ENCODE measurements around the gene UCP2.
A peak's percentile ranks its signal among the peaks of the same experiment; 100 is the strongest.
"Not testable (repeated sequence)": the region's sequence is repeated elsewhere in the genome, so short reads cannot be mapped to it uniquely, and the experiment has no call there.

Gene UCP2

DNA sequence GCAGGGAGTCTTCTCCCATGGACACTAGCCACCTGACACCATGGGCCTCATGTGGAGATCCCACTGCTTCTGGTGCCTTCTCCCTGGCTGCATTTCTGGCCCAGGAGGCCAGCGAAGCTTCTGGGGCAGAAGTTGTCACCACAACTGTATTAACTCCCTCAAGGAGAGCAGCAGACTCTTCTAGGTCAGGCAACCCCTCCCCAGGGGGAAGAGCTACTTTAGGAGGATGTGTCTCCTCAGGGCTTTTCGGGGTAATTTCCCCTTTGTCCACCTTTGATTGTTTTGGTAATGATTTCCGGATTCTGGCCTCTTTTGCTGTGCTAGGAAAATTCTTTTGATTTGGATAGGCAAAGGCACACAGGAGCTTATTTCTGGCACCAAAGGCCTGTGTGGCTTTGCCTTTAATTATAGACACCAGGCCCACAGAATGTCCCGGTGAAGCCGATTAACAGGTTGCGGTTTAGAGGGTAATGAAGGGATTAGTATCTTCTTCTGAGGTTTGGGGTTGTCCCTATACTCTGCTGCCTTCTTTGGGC lies 8.9 kb upstream of the UCP2 start:
- no peak for DNase-seq (ENCODE audit: low read depth)

DNA sequence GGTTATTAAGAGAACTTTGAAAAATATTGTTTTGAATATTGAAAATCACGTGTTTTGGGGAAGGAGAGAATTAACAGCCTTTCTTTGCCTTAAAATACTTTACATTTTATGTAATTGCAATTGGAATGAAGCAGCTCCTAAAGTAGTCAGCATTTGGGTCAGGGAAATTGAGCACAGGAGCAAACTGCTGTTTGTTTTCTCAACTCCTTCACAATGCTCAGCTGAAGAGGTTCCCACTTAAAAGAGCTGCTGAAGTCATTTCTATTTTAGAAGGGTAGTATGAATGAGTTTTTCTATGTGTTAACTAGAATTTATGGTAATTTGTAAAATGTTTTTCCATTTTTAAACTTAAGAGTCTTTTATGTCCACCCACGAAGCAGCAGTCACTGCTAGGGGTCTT lies 8.1 kb upstream of the UCP2 start:
- no peak for DNase-seq (ENCODE audit: low read depth)

DNA sequence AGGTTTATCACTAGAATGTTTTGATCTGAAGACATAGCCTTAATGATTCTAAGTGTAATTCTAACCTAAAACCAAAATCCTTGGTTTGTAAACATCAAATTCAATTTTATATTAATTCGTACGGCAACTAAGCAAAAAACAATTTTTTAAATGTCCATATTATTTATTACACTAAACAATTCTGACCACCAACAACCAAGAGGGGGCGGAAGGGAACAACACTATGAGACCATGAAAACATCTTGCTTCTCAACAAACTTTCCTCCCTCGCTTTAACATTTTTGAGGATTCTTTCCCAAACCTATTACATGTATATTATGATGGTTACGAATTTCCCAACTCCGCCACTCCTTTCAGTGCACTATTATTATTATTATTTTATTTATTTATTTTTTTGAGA lies 6.5 kb upstream of the UCP2 start:
- DNase-seq (ENCODE audit: low read depth) = no peak

DNA sequence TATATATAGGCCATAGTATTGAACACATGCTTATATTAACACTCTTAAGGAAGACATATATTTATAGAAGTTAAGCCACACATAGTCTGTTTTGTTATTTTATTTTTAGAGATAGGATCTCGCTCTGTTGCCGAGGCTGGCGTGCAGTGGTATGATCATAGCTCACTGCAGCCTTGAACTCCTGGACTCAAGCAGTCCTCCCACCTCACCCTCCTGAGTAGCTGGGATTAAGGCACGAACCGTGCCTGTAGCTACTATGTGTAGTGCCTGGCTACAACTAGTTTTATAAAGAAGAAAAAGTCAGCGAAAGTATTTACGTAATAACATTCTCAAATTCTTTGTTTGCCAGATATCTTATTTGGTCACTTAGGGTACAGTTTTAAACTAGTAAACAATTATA lies 5.6 kb upstream of the UCP2 start:
- no peak for DNase-seq (ENCODE audit: low read depth)

DNA sequence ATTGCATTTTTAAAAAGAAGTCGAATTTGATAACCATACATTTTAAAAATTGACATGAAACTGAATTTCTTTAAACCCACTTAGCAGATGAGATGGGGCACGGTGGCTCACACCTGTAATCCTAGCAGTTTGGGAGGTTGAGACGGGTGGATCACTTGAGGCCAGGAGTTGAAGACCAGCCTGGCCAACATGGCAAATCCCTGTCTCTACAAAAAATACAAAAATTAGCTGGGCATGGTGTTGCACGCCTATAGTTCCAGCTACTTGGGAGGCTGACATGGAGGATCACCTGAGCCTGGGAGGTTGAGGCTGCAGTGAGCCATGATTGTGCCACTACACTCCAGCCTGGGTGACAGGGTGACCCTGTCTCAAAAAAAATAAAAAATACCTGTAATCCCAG lies 3.0 kb upstream of the UCP2 start:
- not testable (repeated sequence) for DNase-seq (ENCODE audit: low read depth)

DNA sequence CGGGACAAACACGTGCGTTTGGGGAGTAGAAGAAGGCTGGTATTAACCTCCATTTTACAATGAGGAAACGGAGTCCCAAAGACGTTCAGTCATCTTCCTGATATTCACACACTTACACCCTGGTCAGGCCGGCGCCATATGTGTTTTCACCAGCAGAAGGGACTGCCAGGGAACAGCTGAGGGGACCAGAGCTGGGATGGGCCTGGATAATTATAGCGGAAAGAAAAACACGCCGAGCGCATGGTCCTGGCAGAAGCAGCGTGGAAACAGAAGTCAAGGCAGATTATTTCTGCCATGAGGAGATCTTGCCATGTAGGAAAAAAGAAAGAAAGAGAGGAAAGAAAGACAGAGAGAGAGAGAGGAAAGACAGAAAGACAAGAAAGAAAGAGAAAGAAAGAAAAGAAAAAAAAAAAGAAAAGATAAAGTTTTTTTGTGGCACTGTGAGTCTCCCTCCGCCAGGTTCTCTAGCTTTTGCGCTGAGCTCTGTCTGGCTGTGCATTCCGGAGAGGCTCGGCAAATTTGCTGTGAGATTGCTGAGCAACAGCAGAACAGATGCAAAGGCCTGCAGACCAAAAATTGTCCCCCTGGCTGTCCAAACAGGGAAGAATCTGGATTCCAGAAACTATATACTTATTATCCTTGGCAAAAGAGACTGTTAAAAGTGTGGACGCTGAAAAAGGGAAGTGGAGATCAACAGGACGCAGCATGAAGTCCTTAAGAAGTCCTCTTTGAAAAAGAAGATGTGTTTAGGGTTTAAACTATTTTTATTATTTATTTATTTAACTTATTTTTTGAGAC lies 1.3 kb upstream of the UCP2 start:
- DNase-seq (ENCODE audit: low read depth) = no peak

DNA sequence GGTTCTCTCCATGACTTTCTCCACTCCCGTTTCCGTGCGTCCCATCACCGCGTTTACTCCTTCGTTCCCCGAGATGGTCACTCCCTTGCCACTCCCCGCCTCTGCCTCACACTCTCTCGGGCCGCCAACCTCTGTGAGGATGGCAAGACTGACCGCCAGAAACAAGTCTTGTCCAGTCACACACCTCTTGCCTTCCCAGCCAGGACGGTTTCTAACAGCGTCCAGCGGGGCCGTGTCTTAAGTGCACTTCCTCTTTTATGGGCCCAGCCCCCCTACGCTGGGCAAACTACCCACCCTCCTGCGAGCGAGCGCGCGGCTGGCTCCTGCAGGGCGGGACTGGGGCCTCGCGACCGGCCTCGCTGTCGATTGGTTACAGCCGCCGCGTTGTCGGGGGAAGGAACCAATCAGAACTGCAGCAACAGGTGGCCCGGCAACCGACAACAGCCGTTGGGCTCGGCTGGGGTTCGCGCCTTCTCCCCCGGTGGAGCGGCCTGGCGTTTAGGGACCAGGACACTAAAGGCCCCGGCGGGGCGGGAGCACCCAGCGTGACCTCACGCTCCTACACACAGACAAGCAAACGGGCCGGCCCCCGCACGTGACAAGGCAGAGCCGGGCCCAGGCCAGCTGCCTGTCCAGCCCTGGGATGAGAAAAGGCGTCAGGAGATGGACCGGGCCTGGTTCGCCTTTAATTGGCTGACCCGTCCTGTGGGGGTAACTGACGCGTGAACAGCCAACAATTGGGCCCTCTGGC lies 522 bp upstream of the UCP2 start:
- DNase-seq (ENCODE audit: low read depth) = peak; percentile 89

DNA sequence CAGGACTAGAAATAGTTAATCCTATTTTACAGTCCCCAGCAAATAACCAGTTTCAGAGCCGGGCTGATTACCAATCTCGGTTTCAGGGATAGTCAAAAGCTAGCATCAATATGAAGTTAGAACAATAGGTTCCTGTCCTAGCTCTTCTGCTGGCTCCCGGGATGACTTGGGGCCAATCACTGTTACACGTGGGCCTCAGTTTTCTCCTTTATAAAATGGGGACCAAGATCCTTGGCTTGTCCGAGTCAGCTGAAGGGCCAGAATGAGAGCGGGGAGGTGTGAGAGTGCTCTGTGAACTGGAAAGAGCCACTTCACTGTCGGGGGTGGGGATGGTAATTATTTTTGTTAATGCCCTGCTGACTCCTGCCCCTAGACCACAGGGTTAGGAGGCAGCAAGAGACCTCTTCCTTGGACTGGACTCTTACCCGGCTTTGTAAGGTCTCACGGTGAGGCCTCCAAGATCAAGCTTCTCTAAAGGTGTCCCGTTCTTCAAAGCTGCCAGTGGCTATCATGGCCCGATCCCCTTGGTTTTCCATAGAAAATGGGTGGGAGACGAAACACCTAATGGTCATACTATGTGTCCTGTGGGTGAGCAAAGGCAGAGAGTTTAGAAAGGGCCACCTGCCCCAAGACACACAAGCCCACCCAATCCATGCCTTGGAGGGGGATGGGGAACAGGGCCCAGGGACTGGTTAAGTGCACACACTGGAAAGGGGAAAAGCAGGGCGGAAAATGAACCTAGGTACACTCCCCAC lies 1.4 kb downstream of the UCP2 start:
- no peak for DNase-seq (ENCODE audit: low read depth)

DNA sequence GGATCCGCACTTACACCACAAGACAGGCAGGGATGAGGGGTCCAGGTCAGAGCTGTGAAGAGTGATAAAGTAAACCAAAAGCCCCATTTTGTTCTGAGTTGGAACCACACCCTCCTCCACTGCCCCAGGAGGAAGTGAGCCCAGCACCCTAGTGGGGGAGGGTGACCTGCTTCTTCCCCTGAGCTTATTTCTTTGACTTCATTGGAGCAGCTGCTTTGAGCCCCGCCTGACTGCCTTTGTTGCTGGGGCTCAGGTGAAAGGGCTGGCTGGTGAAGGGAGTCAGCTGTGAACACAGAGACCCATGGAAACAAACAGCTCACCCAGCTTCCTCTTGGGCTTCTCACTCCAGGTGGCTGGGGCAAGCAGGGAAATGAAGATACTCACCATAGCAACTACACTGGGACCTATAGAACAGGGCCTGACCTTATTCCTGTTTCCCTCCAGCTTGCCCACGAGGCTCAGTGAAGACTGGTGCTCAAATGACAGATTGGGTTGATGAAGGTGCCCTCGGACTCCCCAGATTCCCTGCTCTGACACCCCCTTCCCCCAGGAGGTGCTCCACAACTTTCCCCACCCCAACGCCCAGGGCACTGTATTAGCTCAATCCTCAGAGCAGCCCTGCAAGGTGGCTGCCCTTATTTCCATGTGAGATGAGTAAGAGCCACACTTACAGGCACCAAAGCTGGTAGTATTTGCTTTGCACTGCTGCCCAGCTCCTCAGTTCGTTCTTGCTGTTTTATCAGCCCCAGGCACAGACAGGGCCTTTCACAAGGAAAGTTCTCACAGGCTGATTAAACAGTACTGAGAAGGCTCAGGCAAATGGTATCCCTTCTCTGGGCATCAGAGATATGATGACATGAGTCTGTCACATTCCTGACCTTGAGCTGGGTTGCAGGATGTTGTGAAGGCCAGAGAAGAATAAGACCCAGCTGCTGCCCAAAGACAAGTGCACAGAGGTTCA lies 2.4 kb downstream of the UCP2 start:
- peak; percentile 51 for DNase-seq (ENCODE audit: low read depth)

DNA sequence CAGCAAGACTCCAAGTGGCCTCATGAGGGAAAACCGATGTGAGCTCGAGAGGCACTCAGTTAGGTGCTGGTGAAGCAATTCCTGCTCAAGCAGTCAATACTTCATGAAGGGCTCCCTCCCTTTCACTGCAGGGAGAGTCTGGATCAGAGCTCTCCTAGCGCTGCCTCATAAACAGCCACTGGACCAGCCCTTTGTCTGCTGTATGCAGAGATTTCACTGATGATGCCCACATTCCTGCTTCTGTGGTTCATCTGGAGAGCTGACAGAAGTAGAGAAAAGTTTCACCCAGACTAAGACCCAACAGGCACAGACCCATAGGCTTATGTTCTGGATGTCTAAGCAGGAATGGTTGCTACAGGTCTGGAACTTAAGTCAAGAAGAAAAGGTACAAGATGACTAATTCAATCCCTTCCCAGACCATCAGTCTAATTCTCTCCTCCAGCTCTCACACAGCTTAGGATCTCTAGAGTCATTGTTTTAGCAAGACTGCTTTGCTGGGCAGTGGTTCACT lies 4.0 kb downstream of the UCP2 start:
- DNase-seq (ENCODE audit: low read depth) = no peak

DNA sequence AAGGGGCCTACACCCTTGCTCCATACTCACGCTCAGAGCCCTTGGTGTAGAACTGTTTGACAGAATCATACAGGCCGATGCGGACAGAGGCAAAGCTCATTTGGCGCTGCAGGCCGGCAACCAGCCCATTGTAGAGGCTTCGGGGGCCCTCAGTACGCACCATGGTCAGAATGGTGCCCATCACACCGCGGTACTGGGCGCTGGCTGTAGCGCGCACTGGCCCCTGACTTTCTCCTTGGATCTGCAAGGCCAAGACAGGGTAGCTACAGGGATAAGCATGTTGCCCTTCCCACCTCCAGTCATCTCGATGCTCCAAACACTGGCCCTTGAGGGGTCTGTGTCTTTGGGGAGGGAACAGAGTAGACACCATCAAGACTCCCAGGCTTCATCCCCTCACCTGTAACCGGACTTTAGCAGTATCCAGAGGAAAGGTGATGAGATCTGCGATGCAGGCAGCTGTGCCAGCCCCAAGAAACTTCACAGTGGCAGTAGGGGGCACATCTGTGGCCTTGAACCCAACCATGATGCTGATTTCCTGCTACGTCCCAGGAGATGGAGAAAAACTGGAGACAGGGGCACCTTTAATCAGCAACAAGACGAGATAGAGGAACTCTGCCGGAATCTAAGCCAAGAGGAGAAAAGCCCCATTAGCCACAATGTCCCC lies 4.7 kb downstream of the UCP2 start:
- no peak for DNase-seq (ENCODE audit: low read depth)

DNA sequence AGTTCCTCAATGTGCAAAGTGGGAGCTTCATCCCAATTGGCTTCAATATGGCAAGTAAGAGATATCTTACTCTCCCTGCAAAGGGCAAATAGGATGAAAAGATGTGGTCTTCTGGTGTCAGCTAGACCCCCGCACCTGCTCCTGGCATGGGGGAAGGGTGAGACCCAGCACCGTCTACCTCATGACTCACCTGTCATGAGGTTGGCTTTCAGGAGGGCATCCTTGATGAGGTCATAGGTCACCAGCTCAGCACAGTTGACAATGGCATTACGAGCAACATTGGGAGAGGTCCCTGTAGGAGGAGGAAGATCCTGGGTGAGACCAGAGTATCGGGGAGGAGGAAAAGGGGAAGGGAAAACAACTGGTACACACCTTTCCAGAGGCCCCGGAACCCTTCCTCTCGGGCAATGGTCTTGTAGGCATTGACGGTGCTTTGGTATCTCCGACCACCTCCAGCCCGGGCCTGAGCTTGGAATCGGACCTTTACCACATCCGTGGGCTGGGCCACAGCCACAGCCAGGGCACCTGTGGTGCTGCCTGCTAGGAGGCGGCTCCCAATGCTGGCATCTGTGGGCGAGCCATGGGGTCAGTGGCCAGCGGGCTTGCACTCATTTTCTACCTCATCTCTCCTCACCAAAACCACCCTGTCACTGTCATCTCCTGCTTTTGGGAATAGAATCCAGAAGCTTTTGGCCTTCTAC lies 6.0 kb downstream of the UCP2 start:
- no peak for DNase-seq (ENCODE audit: low read depth)

DNA sequence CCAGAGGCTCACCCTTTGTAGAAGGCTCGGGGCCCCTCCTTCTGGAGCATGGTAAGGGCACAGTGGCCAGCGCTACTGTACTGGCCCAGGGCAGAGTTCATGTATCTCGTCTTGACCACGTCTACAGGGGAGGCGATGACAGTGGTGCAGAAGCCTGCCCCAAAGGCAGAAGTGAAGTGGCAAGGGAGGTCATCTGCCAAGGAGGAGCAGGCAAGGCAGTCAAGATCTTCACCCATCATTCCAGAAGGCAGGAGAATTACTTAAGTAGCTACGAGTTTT lies 7.2 kb downstream of the UCP2 start:
- DNase-seq (ENCODE audit: low read depth) = no peak

DNA sequence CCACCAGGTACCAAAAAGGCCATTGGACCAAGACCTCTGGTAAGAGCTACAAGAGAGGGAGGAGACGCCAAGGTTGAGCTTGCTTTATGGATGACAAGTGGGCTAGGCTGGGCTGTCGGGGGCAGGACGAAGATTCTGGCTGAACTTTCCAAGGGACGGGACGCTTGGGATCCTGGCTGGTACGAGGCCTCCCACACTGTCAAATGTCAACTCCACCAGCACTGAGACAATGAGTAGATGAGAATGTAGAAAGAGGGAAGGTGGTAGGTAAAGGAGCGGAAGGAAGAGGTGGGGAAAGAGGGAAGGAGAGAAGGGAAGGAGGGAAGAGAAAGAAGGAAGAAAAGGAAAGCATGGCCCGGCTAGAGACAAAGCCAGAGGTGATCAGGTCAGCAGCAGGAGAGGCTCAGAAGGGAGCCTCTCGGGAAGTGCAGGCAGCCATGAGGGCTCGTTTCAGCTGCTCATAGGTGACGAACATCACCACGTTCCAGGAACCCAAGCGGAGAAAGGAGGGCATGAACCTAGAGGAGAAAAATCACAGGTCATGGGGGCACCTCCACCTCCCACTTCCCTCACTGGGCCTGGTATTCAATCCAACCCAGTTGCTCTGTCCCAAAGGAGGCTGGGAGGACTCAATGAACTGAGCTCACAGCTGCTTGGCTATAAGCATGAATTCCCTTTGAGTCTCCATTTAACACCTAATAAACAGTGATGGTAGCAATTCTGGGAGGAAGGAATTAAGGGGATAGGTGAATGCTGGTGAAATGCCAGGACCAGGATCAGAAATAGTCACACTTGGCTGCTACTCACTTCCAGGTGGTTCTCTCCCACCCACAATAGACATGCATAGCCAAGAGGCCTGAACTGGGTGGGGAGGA lies 7.8 kb downstream of the UCP2 start:
- DNase-seq (ENCODE audit: low read depth) = no peak

DNA sequence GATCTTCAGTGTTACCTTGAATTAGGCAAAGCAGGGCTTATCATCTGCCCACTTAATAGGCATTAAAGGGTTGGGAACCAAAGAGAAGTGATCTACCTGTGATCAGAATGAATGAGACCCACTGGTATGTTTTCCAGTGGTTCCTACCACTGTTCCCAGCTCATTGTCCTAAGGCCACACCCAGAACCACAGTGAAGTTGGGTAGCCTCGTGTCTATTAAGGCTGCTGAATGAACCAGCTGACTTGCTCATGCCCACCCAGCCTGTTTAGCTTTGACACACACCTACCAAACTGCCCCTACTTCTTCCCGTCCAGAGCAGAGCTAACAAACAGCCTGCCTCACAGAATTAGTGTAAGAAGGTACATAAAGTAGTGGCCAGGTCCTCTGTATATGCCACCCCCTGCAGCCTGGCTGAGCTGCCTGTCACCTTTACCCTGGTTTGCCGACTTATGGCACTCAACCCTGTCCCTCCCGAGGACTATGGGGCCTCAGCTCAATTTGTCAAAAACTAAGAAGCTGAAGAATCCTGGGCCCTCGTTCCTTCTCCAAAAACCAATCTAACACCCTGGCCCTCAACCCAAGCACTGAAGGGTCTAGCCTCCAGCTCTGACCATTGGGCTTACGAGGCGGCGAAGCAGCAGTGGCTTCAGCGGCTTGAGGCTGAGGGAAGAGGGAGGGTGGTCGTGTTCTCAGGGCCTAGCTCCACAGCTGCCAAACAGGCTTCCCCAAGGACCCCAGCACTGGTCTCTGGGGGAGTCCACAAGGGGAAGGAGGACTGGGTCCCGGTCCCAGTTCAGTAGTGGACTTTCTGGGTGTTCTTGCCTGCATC lies 9.8 kb downstream of the UCP2 start:
- DNase-seq (ENCODE audit: low read depth) = no peak

DNA sequence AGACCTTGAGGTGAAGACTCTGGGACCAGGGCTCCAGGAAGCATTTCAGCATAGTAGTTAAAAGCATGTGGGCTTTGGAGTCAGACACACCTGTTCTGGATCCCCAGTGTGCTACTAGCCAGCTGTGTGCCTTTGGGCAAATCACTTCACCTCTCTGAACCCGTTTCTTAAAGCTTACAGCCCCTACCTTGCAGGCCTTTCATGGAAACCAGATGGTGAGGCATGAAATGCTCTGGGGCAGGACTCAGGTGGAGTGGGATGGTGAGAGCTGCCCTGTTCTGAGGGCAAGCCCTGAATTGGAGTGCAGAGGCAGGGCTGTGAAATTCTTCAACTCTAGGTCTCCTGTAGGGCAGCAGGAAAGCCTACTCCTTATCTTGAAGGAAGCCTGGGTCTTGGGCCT lies 10.5 kb downstream of the UCP2 start:
- DNase-seq (ENCODE audit: low read depth) = no peak

DNA sequence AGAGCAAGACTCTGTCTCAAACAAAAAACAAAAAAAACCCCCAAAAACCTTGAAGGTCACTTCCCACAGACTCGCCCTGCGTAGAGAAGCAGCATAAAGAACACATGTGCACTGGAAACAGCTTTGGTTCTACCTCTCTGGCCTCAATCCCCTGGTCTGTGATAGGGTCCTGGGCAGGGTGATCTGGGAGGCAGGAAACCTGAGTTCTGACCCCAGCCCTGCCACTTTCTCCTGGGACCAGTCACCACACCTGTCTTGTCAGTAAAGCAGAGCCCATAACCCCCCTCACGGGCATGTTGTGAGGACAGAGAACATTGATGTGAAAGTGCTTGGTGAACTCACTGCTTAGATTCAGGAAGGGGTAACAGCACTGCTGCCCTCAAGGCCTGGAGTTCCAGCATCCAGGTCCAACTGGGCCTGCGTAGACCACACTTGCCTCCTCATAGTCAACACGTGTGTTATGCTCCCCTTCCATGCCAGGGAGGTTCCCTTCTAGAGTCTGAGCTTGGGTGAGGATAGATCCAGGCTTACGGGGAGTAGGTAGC lies 11.4 kb downstream of the UCP2 start:
- no peak for DNase-seq (ENCODE audit: low read depth)
